ENCODE data around the gene STK31.
A peak's percentile ranks its signal among the peaks of the same experiment; 100 is the strongest.
"Not testable (repeated sequence)": the region's sequence is repeated elsewhere in the genome, so short reads cannot be mapped to it uniquely, and the experiment has no call there.

The STK31 gene

GRCh38 chr7:23710000-23710399 is at the start of gene STK31:
Gene STK31 (plus strand): TSS chr7:23710219. CDS start chr7:23710286, 67 bp downstream.
- Mint-ChIP-seq H3K27ac (no peak within 1 kb of the TSS), H3K4me1 (no peaks in the 10 kb centered on the region), H3K9me3 (peaks cover 4% of the 10 kb centered on the region), H3K4me3 (no peak within 1 kb of the TSS), H3K27me3 (no peaks in the 10 kb centered on the region), H3K36me3 (peaks cover 12% of the 10 kb centered on the region)
- no peak for DNase-seq (ENCODE audit: low spot score in 2 of 2)
- ATAC-seq (ENCODE audit: low read depth) = no peak

DNA sequence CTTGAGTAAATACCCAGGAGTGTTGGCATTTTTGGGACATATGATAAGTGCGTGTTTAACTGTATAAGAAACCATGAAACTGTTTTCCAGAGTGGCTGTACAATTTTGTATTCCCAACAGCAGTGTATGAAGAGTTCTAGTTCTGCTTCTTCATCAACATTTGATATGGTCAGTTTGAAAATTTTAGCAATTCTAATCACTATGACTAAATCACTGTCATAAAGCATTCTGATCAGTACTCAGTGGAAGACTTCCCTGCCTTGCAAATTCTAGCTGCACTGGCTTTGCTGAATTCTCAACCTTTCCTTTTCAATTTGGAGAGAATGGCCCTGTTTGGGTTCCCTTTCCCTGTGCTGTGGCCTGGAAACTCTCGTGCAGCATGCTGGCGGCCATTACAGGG is 48.6 kb upstream of the STK31 start:
- ATAC-seq (ENCODE audit: low read depth) = no peak
- Mint-ChIP-seq H3K36me3 (no peaks in the 10 kb centered on the region), H3K4me1 (no peaks in the 10 kb centered on the region), H3K9me3 (peaks cover 16% of the 10 kb centered on the region), H3K27ac (no peak overlapping the region), H3K27me3 (no peaks in the 10 kb centered on the region), H3K4me3 (no peak overlapping the region)
- no peak for DNase-seq (ENCODE audit: low spot score in 2 of 2)

GRCh38 chr7:23662124-23662983 is 47.7 kb upstream of the STK31 start:
- Mint-ChIP-seq H3K36me3 (no peaks in the 10 kb centered on the region), H3K27me3 (peaks cover 2% of the 10 kb centered on the region), H3K4me1 (no peaks in the 10 kb centered on the region), H3K27ac (no peak overlapping the region), H3K4me3 (no peak overlapping the region), H3K9me3 (peaks cover 11% of the 10 kb centered on the region)
- ATAC-seq (ENCODE audit: low read depth) (no peak), DNase-seq (ENCODE audit: low spot score in 2 of 2) (no peak)

- Mint-ChIP-seq H3K4me3 (no peak overlapping the region), H3K9me3 (peaks cover 11% of the 10 kb centered on the region), H3K27ac (no peak overlapping the region), H3K27me3 (peaks cover 2% of the 10 kb centered on the region), H3K36me3 (no peaks in the 10 kb centered on the region), H3K4me1 (no peaks in the 10 kb centered on the region)
- ATAC-seq (ENCODE audit: low read depth) (no peak), DNase-seq (ENCODE audit: low spot score in 2 of 2) (no peak)
Measured at GRCh38 chr7:23662984-23663313, 47.1 kb upstream of the STK31 start.

DNA sequence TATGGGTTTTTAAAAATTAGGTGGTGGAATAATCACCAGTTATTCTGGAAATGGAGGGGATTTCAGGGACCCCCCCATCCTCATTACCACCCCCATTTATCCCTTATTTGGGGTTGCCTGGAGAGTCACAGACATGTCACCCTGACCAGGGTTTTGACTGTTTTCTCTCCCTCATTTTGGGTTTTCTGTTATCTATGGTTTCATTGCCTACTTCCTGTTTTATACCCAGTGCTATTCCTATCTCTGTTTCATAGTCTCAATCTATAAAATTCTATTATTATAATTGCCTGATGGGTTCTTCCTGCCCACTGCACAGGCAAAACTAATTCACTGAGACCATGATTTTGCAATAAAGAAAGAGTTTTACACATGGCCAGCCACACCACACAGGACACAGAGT is 45.9 kb upstream of the STK31 start:
- no peak overlapping the region for H3K27ac Mint-ChIP-seq
- peaks cover 6% of the 10 kb centered on the region for H3K9me3 Mint-ChIP-seq
- H3K36me3 Mint-ChIP-seq = no peaks in the 10 kb centered on the region
- H3K27me3 Mint-ChIP-seq = peaks cover 2% of the 10 kb centered on the region
- H3K4me3 Mint-ChIP-seq = no peak overlapping the region
- no peaks in the 10 kb centered on the region for H3K4me1 Mint-ChIP-seq
- DNase-seq (ENCODE audit: low spot score in 2 of 2) (no peak), ATAC-seq (ENCODE audit: low read depth) (no peak)

GRCh38 chr7:23672033-23672432 is 38.0 kb upstream of the STK31 start:
- DNase-seq (ENCODE audit: low spot score in 2 of 2) (no peak), ATAC-seq (ENCODE audit: low read depth) (no peak)
- Mint-ChIP-seq H3K27ac (no peak overlapping the region), H3K36me3 (no peaks in the 10 kb centered on the region), H3K27me3 (no peaks in the 10 kb centered on the region), H3K4me1 (no peaks in the 10 kb centered on the region), H3K9me3 (no peaks in the 10 kb centered on the region), H3K4me3 (no peak overlapping the region)

DNA sequence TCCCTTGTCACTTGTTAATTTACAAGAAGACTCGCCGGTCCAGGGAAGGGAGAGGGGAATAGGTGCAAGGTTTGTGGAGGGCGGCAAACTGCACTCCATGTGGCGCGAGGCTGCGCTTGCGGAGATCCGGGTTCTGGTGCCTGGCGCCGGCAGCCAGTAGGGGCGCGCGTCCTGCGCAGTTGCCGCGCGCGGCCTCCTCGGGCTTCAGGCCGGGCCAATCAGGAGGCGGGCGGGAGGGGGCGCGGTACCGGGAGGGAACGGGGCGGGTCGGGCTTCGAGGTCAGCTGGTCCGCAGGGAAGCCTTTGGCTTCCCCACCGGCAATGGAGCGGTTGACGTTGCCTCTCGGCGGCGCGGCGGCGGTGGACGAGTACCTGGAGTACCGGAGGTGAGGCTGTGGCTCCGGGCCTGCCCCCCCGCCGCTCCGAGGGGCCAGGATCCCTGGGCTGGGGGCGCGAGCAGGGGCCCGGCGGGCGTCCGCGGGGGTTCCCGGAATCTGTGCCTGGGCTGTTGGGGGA is 30.1 kb upstream of the STK31 start, which contains the start of gene FAM221A:
Gene FAM221A (plus strand): TSS at position 302 of the 516 bp plus-strand sequence. CDS start 20 bp downstream, at position 322.
- ATAC-seq (ENCODE audit: low read depth) (peak; percentile 96), DNase-seq (ENCODE audit: low spot score in 2 of 2) (peak; percentile 61 to 67)
- Mint-ChIP-seq H3K36me3 (no peaks in the 10 kb centered on the region), H3K4me1 (peaks cover 3% of the 10 kb centered on the region), H3K27ac (peak within 1 kb of the TSS; percentile 72), H3K9me3 (no peaks in the 10 kb centered on the region), H3K27me3 (no peaks in the 10 kb centered on the region), H3K4me3 (peak within 1 kb of the TSS; percentile 88)

DNA sequence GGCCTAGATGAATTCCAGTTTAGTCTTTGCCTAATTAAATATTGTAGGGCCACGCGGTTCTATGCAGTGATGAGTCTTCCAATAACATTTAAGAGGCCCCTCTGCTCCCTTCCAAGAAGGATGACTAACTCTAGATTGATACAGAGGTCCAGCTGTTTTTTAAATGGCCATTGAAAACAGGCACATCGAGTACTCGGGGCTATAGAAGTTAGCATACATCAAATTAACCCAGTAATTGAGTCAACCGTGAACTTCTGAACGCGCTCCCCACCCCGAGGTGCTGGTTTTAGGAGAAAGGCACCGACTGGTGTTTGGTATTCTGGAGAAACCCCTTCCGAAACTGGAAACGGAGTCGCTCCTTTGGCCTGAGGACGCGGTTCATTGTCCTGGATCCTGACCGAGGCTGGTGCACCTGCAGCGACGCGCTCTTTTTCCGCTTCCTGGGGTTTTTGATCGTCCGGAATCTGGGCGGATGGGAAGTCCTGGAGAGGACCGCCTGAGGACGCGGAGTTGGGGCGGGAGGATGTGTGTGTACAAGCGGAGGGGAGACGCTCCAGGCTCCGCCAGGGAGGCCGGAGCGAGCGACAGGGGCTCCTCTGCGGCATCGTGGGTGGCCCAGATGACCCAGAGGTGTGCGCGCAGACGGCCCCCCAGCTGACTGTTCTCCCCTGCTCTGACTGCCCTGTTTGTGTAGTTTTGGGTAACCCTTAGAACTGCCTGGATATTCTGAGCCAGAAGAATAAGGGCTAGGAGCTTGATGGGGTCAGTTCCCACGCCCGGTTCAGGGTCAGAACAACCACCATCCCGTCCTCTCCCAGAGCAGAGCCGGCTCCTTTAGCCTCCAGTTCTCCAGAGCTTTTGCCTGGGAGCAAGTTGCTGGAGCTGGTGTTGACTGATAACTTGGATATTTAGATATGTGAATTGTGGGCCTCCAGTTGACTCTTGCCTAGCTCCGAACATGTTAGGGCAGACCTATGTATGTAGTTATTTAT is 29.3 kb upstream of the STK31 start:
- Mint-ChIP-seq H3K4me3 (peak overlapping the region; percentile 88), H3K36me3 (no peaks in the 10 kb centered on the region), H3K27me3 (no peaks in the 10 kb centered on the region), H3K27ac (peak overlapping the region; percentile 72), H3K4me1 (peaks cover 3% of the 10 kb centered on the region), H3K9me3 (no peaks in the 10 kb centered on the region)
- ATAC-seq (ENCODE audit: low read depth) = peak; percentile 20
- DNase-seq (ENCODE audit: low spot score in 2 of 2) = peak in 1 of 2 donors; percentile 6

GRCh38 chr7:23684041-23684440 is 26.0 kb upstream of the STK31 start:
- H3K4me3 Mint-ChIP-seq; ATAC-seq (ENCODE audit: low read depth); H3K9me3 Mint-ChIP-seq; DNase-seq (ENCODE audit: low spot score in 2 of 2); H3K36me3 Mint-ChIP-seq; H3K27ac Mint-ChIP-seq; H3K27me3 Mint-ChIP-seq; H3K4me1 Mint-ChIP-seq: not testable (repeated sequence)

- peaks cover 4% of the 10 kb centered on the region for H3K36me3 Mint-ChIP-seq
- DNase-seq (ENCODE audit: low spot score in 2 of 2) (no peak), ATAC-seq (ENCODE audit: low read depth) (no peak)
- H3K27me3 Mint-ChIP-seq = no peaks in the 10 kb centered on the region
- peak overlapping the region; percentile 63 for H3K27ac Mint-ChIP-seq
- no peaks in the 10 kb centered on the region for H3K9me3 Mint-ChIP-seq
- H3K4me1 Mint-ChIP-seq = peaks cover 1% of the 10 kb centered on the region
- no peak overlapping the region for H3K4me3 Mint-ChIP-seq
Measured at GRCh38 chr7:23685731-23686130, 24.3 kb upstream of the STK31 start.

GRCh38 chr7:23687011-23687410 is 23.0 kb upstream of the STK31 start:
- H3K9me3 Mint-ChIP-seq = no peaks in the 10 kb centered on the region
- H3K4me1 Mint-ChIP-seq = no peaks in the 10 kb centered on the region
- ATAC-seq (ENCODE audit: low read depth) (no peak), DNase-seq (ENCODE audit: low spot score in 2 of 2) (no peak)
- H3K27ac Mint-ChIP-seq = no peak overlapping the region
- no peak overlapping the region for H3K4me3 Mint-ChIP-seq
- H3K36me3 Mint-ChIP-seq = peaks cover 9% of the 10 kb centered on the region
- H3K27me3 Mint-ChIP-seq = no peaks in the 10 kb centered on the region

- DNase-seq (ENCODE audit: low spot score in 2 of 2) (no peak), ATAC-seq (ENCODE audit: low read depth) (no peak)
- Mint-ChIP-seq H3K4me3 (no peak overlapping the region), H3K4me1 (no peaks in the 10 kb centered on the region), H3K27ac (no peak overlapping the region), H3K36me3 (peaks cover 19% of the 10 kb centered on the region), H3K27me3 (no peaks in the 10 kb centered on the region), H3K9me3 (no peaks in the 10 kb centered on the region)
Measured at GRCh38 chr7:23689165-23689564, 20.9 kb upstream of the STK31 start.

- Mint-ChIP-seq H3K4me3 (no peak overlapping the region), H3K4me1 (no peaks in the 10 kb centered on the region), H3K27ac (no peak overlapping the region), H3K9me3 (no peaks in the 10 kb centered on the region), H3K36me3 (peaks cover 24% of the 10 kb centered on the region), H3K27me3 (no peaks in the 10 kb centered on the region)
- ATAC-seq (ENCODE audit: low read depth) = no peak
- DNase-seq (ENCODE audit: low spot score in 2 of 2) = no peak
Measured at GRCh38 chr7:23691320-23691719, 18.7 kb upstream of the STK31 start.

- no peak overlapping the region for H3K27ac Mint-ChIP-seq
- H3K4me3 Mint-ChIP-seq = no peak overlapping the region
- H3K4me1 Mint-ChIP-seq = peaks cover 2% of the 10 kb centered on the region
- no peak for ATAC-seq (ENCODE audit: low read depth)
- H3K27me3 Mint-ChIP-seq = no peaks in the 10 kb centered on the region
- DNase-seq (ENCODE audit: low spot score in 2 of 2) = no peak
- H3K36me3 Mint-ChIP-seq = peaks cover 24% of the 10 kb centered on the region
- H3K9me3 Mint-ChIP-seq = no peaks in the 10 kb centered on the region
Measured at GRCh38 chr7:23693224-23693623, 16.8 kb upstream of the STK31 start.

Data from memory B cell (primary cell).